Stomach (tissue), 9 donors: ENCODE measurements around the gene ADARB2. TPM values are rescaled to one million over a fixed set of nuclear protein-coding genes. Genes with fewer than 3 reads are reported as not detected.

ENCODE experiments used
- DNase-seq, 2 donors: peaks; one replicate each; pipeline versions ENCODE4 v3.0.0 to v3.0.0-alpha.2; 2013 to 2019
- H3K27ac ChIP-seq, 5 donors: fragments of 200-600 bp in 4 of 5; sonication (generic) in 4 of 5; one replicate each; pipeline ENCODE4 v1.5.1; 2013 to 2019; ENCODE audit warnings: mild to moderate bottlenecking in 1 of 5, moderate library complexity in 1 of 5
- H3K27me3 ChIP-seq, 3 donors: fragments of 200-600 bp; sonication (generic); one replicate each; pipeline ENCODE4 v1.5.1; 2017 to 2019; ENCODE audit warnings: mixed run types in 1 of 3
- H3K36me3 ChIP-seq, 4 donors: fragments of 200-600 bp; sonication (generic); 1 replicate in 3 of 4; 2 replicates in 1 of 4; pipeline ENCODE4 v1.5.1; 2016 to 2019
- H3K4me1 ChIP-seq, 4 donors: fragments of 200-600 bp; sonication (generic); one replicate each; pipeline ENCODE4 v1.5.1; 2016 to 2019
- H3K4me3 ChIP-seq, 4 donors: fragments of 200-600 bp; sonication (generic) in 3 of 4; one replicate each; pipeline ENCODE4 v1.5.1; 2016 to 2019; ENCODE audit warnings: mild to moderate bottlenecking in 1 of 4
- H3K9me3 ChIP-seq, 4 donors: fragments of 200-600 bp; sonication (generic); one replicate each; pipeline ENCODE4 v1.5.1; 2016 to 2019
- CTCF ChIP-seq, 7 experiments: fragments of 450-650 bp in 4 of 7; fragments of 200-600 bp in 3 of 7; sonication (generic) in 3 of 7; IDR thresholded peaks; one replicate each; pipeline ENCODE4 v1.5.1; 2016 to 2019; ENCODE audit warnings: antibody characterized with exemption in 7 of 7, control low read depth in 2 of 7, mild to moderate bottlenecking in 1 of 7
- EP300 ChIP-seq: sonication (generic); formaldehyde crosslinking; IDR thresholded peaks from one replicate; pipeline ENCODE4 v1.6.1; 2017; ENCODE audit warnings: antibody characterized with exemption
- POLR2A ChIP-seq, 4 donors: fragments of 450-650 bp; IDR thresholded peaks; one replicate each; pipeline ENCODE4 v1.6.1; 2016; ENCODE audit warnings: antibody characterized with exemption in 4 of 4, control low read depth in 2 of 4, mild to moderate bottlenecking in 1 of 4, moderate library complexity in 1 of 4
- POLR2AphosphoS5 ChIP-seq, 3 donors: sonication (generic); formaldehyde crosslinking; IDR thresholded peaks; one replicate each; pipeline ENCODE4 v1.6.1; 2016; ENCODE audit warnings: antibody characterized with exemption in 3 of 3
- WGBS, 5 donors: extraction: QIAGEN DNeasy Blood & Tissue Kit in 3 of 5; methylation state at CpG; one replicate each; pipeline versions ENCODE4 v1.1.5 to v1.1.7; 2013 to 2018; 5-methylcytosine and 5-hydroxymethylcytosine counted together
- intact Hi-C: fragments of 100-400 bp; cut with DNase I; formaldehyde crosslinking; loops from one replicate; pipeline ENCODE4 v1.15.1; 2023; ENCODE audit warnings: low total_unique reads
- polyA plus RNA-seq, 3 donors: library from polyadenylated mRNA; stranded (reverse); fragments of 200-250 nt; gene quantifications; one replicate each; pipeline ENCODE4 v1.2.3, GENCODE V29; 2013
- total RNA-seq, 5 donors: library from RNA; depleted of rRNA; stranded (reverse); fragments of >200 nt; gene quantifications; one replicate each; pipeline versions ENCODE4 v1.1.0 to v1.2.3, GENCODE V29; 2014 to 2016
- donor health status: healthy with polysubstance abuse.
- donor health status: Bipolar disorder and iron deficiency.
- donor health status: healthy.

ADARB2 gene
- total and polyA plus RNA-seq, 8 donors = 0.55 to 4.1 (median 1.4) TPM; not detected in 1

GRCh38 chr10:1626835-1627234, 110.5 kb downstream of the ADARB2 start:
- no peak for TF ChIP-seq POLR2A (IDR thresholded peaks at IDR 0.05)
- TF ChIP-seq EP300 = no peak
- TF ChIP-seq CTCF (IDR thresholded peaks at IDR 0.05) = no peak
- Histone ChIP-seq H3K27me3 (no peaks in the 10 kb centered on the region), H3K27ac (no peak overlapping the region), H3K9me3 (peaks cover 0 to 6% (median 0%) of the 10 kb centered on the region in 4 donors), H3K4me1 (no peaks in the 10 kb centered on the region), H3K36me3 (no peaks in the 10 kb centered on the region), H3K4me3 (no peak overlapping the region)
- 89 to 92% (median 89%) methylated on average over 16 of the region's 16 CpGs for WGBS, 5 donors
- DNase-seq = no peak
- intact Hi-C loops = no loop called here

- Histone ChIP-seq H3K9me3 (peaks cover 0 to 6% (median 0%) of the 10 kb centered on the region in 4 donors), H3K36me3 (no peaks in the 10 kb centered on the region), H3K27me3 (no peaks in the 10 kb centered on the region), H3K4me3 (no peak overlapping the region), H3K27ac (no peak overlapping the region), H3K4me1 (no peaks in the 10 kb centered on the region)
- intact Hi-C loops = no loop called here
- DNase-seq = no peak
- TF ChIP-seq POLR2A (IDR thresholded peaks at IDR 0.05) (no peak), EP300 (no peak), POLR2AphosphoS5 (IDR thresholded peaks at IDR 0.05) (no peak), CTCF (IDR thresholded peaks at IDR 0.05) (no peak)
- 86 to 90% (median 88%) methylated on average over 17 to 22 of the region's 22 CpGs for WGBS, 5 donors
Observed at GRCh38 chr10:1626410-1626809, 110.9 kb downstream of the ADARB2 start.

- 86 to 91% (median 90%) methylated on average over 11 of the region's 11 CpGs for WGBS, 5 donors
Observed at GRCh38 chr10:1625731-1626130, 111.6 kb downstream of the ADARB2 start.

GRCh38 chr10:1625079-1625478, 112.2 kb downstream of the ADARB2 start:
- Histone ChIP-seq H3K36me3 (no peaks in the 10 kb centered on the region), H3K4me3 (no peak overlapping the region), H3K4me1 (no peaks in the 10 kb centered on the region), H3K27ac (no peak overlapping the region), H3K9me3 (peaks cover 0 to 6% (median 0%) of the 10 kb centered on the region in 4 donors), H3K27me3 (no peaks in the 10 kb centered on the region)
- WGBS, 5 donors = 82 to 95% (median 92%) methylated on average over 8 to 9 of the region's 9 CpGs
- intact Hi-C loops = no loop called here
- TF ChIP-seq CTCF (IDR thresholded peaks at IDR 0.05) (no peak), POLR2AphosphoS5 (IDR thresholded peaks at IDR 0.05) (no peak), POLR2A (IDR thresholded peaks at IDR 0.05) (no peak)
- no peak for DNase-seq

More at GRCh38 chr10:1625731-1626130, 111.6 kb downstream of the ADARB2 start:
- Histone ChIP-seq H3K36me3 (no peaks in the 10 kb centered on the region), H3K27ac (no peak overlapping the region), H3K4me1 (no peaks in the 10 kb centered on the region), H3K9me3 (peaks cover 0 to 6% (median 0%) of the 10 kb centered on the region in 4 donors), H3K4me3 (no peak overlapping the region), H3K27me3 (no peaks in the 10 kb centered on the region)
- TF ChIP-seq POLR2AphosphoS5 (IDR thresholded peaks at IDR 0.05) = no peak
- TF ChIP-seq CTCF (IDR thresholded peaks at IDR 0.05) = no peak
- no peak for TF ChIP-seq POLR2A (IDR thresholded peaks at IDR 0.05)
- TF ChIP-seq EP300 = no peak
- no peak for DNase-seq
- intact Hi-C loops = no loop called here
